ENCODE measurements around the gene CA11.

DNA sequence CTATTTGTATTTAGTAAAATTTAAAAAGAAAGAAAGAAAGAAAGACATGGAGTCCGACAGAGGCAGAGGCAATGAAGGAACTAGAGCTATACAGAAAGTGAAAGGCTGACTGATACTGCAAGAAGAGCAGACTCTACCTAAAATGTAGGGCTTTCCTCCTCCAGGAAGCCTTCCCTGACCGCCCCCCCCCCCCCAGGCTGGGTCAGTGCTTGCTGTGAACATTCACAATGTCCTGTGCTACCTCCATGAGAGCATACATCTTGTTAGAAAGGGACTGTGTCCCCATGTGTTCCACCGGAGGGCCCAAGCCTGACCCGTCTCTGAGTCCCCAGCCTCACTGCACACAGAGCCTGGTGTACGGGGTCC, 5.7 kb upstream of the CA11 start:
- TF ChIP-seq YY1 (IDR thresholded peaks at IDR 0.05; ENCODE audit: low read depth) (no peak), NFIC (IDR thresholded peaks at IDR 0.05) (no peak), EP300 (IDR thresholded peaks at IDR 0.05; ENCODE audit: borderline replicate concordance) (no peak), TAF1 (IDR thresholded peaks at IDR 0.05; ENCODE audit: low read depth) (no peak)
- TF ChIP-seq, protein P1, sequence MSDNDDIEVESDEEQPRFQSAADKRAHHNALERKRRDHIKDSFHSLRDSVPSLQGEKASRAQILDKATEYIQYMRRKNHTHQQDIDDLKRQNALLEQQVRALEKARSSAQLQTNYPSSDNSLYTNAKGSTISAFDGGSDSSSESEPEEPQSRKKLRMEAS (IDR thresholded peaks at IDR 0.05): no peak
